ENCODE measurements around the gene REG4.

GRCh38 chr1:119762953-119763352 lies 48.3 kb downstream of the REG4 start:
- TF ChIP-seq GATA3 (IDR thresholded peaks at IDR 0.05; ENCODE audit: low read depth, low read length) (no peak), GATA2 (IDR thresholded peaks at IDR 0.05; ENCODE audit: low read depth, low read length) (no peak)
